NK-92 treated with Interleukin-12 subunit alpha and Interleukin-12 subunit beta, amount 100 ng/mL, for 24 hours (cell line): ENCODE results near the gene VASH2.

Experiments
- DNase-seq: peaks from one replicate; lab custom pipeline; 2025; lab: John Stamatoyannopoulos, UW

Gene VASH2

DNA sequence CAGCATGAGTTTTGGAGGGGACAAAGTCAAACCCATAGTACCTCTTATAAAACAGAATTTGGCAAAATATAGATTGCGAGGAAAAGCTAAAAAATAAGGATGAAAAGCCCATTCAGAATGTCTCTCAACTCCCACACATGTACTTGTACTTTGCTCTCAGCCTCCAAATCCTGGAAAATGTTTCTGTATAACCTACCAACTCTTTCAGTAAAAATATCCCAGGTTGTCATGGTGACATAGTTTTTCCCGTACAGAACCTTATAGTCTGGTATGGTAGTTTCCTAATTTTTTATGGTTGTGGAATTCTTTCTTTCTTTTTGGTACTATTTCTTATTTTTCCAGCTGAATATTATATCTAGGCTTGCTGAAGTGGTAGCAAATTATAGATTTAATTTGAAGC, 85.2 kb downstream of the VASH2 start:
- DNase-seq: no peak
